GM10847 (cell line): ENCODE results near the gene NEK2.

Experiments
- POLR2A ChIP-seq: IDR thresholded peaks from 2 replicates; pipeline ENCODE4 v1.6.1; 2011; ENCODE audit not compliant: insufficient read length; ENCODE audit errors: extremely low read depth

Gene NEK2

DNA sequence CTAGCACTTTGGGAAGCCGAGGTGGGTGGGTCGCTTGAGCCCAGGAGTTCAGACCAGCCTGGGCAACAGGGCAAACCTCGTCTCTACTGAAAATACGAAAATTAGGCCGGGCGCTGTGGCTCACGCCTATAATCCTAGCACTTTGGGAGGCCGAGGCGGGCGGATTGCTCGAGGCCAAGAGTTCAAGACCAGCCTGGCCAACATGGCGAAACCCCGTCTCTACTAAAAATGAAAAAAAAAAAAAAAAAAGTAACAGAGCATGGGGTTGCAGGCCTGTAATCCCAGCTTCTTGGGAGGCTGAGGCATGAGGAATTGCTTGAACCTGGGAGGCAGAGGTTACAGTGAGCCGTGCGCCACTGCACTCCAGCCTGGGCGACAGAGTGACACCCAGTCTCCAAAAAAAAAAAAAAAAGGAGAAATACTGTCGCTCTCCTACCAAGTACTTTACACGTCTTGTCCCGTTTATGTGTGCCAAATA, 724 bp upstream of the NEK2 start:
- TF ChIP-seq POLR2A, result no peak

DNA sequence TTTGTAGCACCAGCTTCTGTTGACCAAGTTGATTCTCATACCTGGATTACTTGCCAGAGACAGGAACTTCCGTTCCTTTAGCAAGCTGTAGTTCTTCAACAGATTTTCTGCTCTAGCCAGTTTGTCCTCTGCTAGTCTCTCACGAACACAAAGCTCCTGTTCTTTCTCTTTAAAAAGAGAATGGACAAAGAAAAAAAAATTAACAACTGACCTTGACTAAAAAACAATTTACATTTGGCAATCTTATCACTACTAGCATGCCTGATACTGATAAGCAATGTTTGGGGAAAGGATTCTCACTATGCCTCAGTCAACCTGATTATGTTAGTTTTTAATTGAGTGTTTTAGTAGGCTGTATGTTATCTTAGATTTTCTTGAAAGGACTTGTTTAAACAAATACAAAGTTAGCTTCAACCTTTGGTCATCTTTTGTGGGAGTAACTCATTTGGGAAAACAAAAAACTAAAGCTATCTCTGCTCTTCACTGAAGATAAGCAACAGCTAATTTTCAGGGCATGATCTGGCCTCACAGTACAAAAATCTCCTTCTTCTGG, 8.3 kb downstream of the NEK2 start:
- no peak for TF ChIP-seq POLR2A

DNA sequence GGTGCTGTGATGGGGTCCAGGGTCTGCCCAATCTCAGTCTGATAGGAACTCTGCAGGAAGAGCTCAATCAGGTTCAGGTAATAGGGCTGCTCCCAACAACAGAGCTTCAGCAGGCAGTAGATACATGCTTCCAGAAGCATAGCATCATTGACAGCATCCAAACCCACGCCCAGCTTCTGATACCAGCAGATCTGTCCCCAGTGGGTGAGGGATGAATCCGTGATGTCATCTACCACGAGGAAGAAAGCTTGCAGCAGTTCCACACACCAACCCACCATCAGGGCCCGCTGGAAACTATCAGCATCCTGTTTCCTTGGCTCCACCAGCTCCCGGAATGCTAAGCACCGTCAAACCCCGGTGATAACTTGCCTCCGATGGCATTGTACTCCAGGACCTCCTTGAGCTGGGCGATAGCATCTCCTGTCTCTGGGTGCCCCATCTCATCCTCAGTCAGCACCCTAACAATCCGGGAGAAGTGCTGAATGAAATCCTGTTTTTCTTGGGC, 14.7 kb downstream of the NEK2 start:
- no peak for TF ChIP-seq POLR2A

DNA sequence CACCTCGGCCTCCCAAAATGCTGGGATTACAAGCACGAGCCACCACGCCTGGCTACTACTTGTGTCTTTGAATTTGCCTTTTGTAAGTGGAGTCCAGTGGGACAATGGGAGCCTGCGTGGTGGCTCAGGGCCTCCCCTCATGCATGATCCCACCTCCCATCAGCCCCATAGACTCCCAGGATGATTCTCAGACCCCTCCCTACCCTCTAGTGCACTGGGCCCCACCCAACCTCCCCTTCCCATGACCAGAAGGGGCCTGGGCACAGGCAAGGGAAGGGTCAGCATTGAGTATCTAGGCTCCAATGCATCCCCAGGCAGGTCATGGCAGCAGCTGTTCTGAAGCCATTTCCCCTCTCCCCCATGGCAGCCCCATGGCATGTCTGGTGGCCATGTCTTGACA, 18.7 kb downstream of the NEK2 start:
- TF ChIP-seq POLR2A, result no peak

DNA sequence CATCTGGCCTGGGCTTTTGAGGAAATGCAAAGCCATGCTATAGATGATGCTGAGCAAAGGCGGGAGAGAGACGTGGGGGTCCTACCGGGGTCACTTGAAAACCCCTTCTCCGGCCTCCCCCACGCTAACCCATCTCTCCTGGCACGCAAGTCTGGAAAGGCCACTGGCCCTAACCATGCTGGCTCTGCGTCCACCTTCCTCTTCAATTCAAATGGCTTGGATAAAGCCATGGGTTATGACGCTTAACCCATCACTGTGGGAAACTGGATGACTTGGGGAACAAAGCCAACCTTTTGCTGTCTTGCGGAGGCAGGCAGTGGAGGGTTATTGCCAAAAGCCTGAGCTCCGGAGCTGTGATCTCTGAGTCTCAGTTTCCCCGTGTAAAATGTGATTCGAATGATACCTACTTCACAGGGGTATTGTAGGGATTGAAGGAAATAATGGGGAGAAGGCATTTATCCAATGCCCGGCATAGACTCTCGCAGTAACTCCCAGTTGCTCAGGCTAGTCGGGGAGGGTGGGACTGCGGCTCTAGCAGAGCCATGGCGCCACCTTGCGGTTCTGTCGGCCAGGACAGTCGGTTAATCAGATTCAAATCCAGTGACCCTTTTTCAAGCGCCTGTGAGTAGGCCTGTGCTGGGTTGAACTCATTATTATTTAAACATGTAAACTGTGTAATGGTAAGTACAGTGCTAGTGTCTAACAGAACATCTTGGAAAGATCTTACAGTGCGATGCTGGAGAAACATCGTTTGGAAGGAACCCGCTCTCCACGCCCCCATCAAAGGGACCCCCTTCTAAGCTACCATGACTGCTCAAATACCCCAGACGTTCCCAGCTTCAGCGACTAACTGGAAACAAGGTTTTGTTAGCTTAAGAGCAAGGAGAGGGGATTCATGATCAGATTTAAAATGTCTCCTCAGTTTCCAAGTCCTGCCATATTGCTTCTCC, 20.3 kb downstream of the NEK2 start:
- no peak for TF ChIP-seq POLR2A

DNA sequence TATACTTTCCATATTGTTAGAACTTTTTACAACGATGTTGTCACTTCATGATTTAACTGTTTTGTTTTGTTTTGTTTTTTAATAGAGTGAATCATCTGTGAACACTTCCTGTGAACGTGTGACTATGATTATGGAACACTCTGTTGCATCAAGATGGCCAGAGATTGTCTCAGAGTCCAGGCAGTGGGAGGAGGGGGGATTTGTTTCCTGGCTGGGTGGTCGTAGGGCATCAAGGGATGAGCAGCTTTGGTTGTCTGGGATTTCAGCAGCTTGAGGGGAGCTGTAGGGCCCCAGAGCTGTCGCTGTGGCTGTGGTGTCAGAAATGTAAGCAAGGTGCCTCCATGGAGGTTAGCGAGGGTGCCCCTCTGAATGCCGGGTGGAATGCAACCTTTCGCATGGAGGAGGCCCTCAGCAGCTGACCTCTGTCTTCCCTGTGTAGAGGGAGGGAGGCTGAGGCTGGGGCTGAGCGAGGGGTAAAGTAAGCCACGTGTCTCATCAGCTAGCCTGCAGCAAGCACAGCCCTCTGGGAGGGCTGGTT, 21.4 kb downstream of the NEK2 start:
- no peak for TF ChIP-seq POLR2A

DNA sequence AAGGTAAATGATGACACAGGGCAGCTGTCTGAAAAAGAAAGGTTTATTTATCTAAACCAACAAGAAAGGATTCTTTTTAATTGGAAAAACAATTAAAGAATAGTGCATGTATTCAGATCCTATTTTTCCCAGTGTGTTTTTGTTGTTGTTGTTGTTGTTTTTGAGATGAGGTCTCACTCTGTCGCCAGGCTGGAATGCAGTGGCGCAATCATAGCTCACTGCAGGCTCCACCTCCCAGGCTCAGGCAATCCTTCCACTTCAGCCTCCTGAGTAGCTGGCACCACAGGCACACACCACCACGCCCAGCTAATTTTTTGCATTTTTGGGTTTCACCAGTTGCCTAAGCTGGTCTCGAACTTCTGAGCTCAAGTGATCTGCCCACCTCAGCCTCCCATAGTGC, 22.1 kb downstream of the NEK2 start:
- no peak for TF ChIP-seq POLR2A

DNA sequence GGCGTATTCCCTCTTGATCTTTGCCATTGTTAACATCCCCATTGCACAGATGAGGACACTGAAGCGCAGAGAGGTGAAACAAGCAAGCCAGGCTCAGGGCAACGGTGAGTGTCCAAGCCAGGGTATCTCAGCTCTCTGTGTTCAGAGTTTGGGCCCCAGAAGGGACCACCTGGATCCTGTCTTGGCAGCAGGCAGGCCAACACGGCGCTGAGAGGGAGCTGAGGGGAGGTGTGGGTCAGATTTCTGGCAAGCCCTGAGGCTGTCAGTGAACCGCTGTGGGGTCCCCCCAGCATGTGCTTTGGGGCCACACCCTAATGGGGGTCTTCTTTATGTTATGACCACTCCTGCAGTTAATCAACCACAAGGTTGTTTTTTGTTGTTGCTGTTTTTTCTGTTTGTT, 23.1 kb downstream of the NEK2 start:
- no peak for TF ChIP-seq POLR2A

DNA sequence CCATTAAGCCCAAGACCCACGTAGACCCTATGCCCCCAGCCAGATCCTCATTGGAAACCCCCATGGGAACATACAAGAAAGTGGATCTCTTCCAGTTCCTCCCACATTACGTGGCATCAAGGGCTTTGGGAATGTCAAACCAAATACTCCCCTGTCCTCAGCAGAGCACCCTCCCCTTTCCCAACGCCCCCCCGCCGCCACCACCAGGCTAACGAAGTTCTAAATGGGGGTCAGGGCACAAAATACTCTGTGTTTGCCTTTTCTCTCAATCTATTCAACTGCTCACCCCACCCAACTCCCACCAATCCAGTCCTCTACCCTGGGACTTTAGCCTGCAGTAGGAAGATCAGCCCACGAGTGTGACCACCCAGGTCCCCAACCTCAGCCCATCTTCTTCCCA, 24.5 kb downstream of the NEK2 start:
- TF ChIP-seq POLR2A, result no peak

DNA sequence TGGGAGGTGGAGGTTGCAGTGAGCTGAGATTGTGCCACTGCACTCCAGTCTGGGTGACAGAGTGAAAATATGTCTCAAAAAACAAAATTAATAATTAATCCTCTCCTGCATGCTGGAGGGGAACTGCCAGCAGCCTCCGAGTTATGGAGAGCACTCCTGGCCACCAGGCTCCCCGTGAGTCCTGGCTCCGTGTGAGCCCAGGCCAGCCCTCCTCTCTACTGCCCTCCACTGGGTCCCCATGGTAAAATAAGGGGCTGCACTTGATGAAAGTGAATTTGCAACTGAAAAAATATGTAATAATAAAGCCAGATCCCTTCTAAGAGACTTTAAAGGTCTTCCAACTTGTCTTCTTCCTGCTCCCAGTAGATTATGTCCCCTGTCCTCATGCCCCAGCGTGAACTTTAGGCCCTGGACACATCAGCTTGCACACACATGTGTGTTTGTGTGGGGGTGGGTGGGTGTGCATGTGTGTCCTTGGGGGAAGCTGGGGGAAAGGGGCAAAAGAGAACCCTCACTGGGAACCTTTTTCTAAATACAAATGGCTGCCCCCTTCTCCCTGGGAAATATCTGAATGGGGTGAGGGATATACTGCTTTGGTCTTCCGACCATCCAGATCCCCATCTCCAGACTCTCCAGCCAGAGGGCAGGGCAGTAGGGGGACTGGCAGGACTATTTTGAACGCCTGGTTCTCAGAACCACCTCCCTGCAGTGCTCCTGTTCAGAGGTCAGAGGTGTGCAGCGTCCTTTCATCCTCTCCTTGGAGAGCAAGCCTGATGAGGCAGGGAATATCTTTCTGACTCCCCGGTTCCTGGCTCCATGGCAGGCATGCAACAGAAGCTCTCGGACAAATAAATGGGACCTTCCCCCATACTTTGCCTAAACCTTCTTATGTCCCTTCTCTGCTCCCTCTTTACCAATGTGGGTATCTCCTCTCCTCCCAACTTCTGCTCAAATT, 26.2 kb downstream of the NEK2 start:
- TF ChIP-seq POLR2A, result no peak

DNA sequence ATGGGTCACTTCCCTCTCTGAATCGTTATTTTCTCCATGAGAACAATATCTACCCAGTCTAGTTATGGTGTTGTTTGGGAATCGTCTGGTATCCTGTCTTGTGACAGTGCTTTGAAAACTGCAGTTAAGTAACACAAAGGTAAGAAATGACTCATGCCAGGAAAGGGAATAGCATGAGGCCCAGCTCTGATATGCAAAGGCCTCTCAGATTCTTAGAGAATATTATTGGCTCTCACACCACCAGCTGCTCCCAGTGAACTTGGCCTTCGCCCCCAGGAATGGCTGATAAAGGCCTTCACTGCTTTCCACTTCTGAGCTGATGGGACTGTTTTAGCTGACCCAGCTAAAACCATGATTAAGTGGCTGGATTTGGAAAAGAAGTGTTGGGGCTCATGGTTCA, 27.1 kb downstream of the NEK2 start:
- TF ChIP-seq POLR2A, result no peak

DNA sequence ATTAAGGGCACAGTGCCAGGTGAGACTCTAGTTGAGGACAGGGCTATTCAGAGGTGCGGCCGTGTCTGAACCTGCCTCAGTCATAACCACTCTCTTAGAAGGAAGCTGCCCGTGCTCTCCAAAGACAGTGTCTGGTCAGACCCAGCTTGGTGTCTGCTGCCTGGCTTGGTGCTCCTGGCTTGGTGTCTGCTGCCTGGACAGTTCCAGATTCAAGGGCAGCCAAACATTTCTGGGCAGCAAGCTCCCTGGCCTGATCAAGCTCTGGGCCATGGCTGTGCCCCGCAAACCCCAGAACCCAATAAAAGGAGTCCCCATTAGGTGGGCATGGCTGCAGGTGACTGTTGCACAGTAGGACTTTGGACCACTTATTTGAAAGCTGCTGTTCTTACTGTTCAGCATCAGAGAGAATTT, 27.7 kb downstream of the NEK2 start:
- no peak for TF ChIP-seq POLR2A

DNA sequence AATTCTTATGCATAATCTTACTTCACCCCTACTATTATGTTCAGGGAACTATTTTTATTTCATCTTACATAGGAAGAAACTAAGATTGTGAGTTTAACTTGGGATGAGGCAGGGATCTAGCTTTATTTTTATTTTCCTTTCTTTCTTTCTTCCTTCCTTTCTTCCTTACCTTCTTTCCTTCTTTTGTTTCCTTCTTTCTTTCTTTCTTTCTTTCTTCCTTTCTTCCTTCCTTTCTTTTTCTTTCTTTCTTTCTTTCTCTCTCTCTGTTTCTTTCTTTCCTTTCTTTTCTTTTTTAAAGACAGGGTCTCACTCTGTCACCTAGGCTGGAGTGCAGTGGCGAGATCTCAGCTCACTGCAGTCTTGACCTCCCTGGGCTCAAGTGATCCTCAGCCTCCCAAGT, 28.9 kb downstream of the NEK2 start:
- TF ChIP-seq POLR2A, result no peak

DNA sequence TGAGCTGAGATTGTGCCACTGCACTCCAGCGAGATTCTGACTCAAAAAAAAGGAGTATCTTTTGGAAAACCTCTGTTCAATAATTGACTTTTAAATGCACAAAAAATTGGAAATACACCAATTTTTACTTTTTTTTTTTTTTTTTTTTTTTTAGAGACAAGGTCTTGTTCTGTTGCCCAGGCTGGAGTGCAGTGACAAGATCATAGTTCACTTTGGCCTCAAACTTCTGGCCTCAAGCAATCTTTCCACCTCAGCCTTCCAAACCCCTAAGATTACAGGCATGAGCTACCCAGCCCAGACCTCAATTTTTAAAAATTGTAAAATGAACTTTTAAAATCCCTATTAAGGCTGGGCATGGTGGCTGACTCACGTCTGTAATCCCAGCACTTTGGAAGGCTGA, 30.8 kb downstream of the NEK2 start:
- TF ChIP-seq POLR2A, result no peak

DNA sequence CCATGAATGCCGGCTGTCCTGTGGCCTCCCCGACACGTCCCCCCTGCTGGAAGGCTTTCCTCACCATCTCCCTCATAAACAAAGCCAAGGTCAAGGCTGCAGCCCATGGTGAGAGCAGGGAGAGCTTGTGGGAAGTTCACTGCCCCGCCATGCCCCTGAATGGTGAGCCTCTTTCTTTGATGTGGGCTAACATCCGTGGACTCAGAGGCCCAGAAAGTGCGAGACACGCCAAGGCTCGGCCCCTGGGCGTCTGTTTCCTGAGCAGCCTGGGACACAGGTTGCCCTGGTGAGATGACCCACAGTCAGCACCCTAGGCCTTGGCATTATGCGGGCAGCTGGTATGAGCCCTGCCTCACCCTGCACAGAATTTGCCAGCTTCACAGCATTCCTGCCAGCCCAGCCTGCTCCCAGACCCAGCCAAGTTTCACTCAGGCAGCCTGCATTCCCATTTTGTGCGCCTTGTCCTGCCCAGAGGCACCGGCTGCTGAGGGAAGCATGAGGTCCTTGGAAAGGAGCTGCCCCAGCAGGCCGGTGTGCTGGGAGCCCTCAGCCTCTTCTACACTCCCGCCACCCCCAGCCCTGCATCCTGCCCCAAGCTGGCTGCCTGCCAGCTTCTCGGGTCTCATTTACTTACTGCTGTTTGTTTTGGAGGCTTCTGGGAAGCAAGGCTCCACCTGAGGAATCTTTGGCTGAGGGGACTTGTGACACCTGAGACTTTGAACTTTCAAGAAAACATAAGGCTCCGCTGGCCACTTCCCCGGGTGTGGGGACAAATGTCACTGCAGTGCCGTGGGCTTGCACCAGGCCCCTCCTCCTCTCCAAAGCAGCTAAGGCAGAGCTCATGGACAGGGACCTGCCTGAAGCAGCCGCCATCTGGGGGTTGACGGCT, 31.9 kb downstream of the NEK2 start:
- no peak for TF ChIP-seq POLR2A

DNA sequence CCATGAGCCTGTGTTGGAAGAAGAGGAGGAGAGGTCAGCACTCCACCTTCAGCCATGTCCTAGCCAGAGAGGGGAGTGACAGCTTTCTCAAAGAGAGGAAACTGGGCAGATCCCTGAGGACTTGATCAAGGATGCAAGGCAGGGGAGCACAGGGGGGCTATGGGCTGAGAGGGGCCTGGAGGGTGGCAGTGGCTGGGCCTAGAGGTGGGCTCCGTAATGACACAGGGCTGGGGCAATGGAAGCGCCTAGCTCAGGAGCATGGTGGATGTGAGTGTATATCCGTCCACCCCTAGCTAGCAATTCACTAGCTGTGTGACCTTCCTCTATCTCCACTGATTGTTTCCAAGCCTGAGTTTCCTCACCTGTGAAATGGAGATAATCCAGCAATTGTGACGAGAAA, 32.6 kb downstream of the NEK2 start:
- no peak for TF ChIP-seq POLR2A
